ENCODE data around the gene STAP1. TPM values are rescaled to one million over a fixed set of nuclear protein-coding genes. Genes with fewer than 3 reads are reported as not detected.

Gene STAP1, protein sequence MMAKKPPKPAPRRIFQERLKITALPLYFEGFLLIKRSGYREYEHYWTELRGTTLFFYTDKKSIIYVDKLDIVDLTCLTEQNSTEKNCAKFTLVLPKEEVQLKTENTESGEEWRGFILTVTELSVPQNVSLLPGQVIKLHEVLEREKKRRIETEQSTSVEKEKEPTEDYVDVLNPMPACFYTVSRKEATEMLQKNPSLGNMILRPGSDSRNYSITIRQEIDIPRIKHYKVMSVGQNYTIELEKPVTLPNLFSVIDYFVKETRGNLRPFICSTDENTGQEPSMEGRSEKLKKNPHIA
- total RNA-seq (2022; extraction: Qiagen RNA extraction; ENCODE audit: low read depth), result not detected in 5 replicates

DNA sequence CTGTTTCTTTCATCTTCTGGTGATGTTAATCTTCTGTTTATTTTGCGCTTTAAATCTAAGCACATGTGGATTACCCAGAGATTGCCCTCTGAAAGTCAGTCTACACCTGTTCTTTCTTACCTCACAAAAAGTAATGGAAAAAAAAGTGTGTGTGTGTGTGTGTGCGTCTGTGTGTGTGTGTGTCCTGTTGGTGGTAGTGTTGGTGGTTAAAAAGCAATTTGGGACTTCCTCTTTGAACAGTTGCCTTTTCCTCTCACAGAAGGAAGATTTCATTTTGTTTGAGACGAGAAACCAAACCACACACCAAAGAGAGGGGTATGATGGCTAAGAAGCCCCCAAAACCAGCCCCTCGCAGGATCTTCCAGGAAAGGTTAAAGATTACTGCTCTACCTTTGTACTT lies at the start of gene STAP1:
TSS of gene STAP1 (plus strand) at position 235 of the 400 bp plus-strand sequence. CDS start at position 318, 83 bp downstream.

DNA sequence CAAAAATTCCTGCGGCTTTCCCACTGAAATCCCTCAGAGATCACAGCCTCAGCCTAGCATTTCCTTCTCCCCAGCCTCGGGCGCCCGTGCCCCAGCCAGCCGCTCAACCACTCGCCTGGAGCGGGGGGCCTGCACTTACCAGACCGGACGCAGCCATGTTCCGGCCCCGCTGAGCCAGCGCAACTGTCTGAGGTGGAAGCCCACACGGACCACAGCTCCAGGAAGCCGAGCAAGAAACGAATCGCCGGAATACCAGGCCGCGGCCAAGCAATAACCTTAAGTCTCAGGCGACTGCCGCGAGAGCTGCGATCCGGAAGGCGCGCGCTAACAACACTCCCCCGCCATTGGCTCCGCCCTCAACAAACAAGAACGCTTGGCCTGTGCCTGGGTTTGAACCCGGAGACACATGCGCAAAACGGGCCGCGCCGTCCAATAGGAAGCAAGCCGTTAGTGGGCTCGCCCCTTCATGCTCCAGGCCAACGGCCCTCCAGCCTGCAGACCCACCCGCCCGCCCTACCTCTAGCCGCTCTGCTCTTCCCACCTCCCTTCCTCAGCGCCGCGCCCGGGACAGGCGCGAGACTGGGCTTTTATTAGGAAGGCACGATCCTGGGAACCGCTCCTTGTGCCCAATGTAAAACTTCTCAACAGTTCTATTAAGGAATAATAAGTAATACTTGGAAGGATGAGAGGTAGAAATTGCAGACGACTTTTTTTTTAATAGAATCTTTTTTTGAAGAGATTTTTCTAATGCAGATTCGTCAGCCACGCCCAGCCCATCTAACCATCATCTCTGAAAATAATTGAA lies 13.1 kb upstream of the STAP1 start, which contains the start of gene CENPC:
TSS of gene CENPC (minus strand) at position 305 of the 805 bp plus-strand sequence. CDS start at position 157, 148 bp downstream.

Other genes starting within 250 kb of the STAP1 start
- gene CENPC, start 13.2 kb upstream of the STAP1 start, total RNA-seq (2022; extraction: Qiagen RNA extraction; ENCODE audit: low read depth), result 2.8 to 4.3 TPM (median 4.0 TPM) in 5 replicates
- gene UBA6, start 142.4 kb downstream of the STAP1 start, total RNA-seq (2022; extraction: Qiagen RNA extraction; ENCODE audit: low read depth), result 14.2 to 18.4 TPM (median 15.9 TPM) in 5 replicates
- not detected in 5 replicates for gene GNRHR, start 195.7 kb downstream of the STAP1 start, total RNA-seq (2022; extraction: Qiagen RNA extraction; ENCODE audit: low read depth)

Measured in A549 treated with GW870086 at 1 μM for 4 hours (cell line).